Measurements from ENCODE around the gene TNFAIP2.

Gene TNFAIP2

GRCh38 chr14:103142026-103142425 is 18.8 kb downstream of the TNFAIP2 start:
- no peak for TF ChIP-seq CTCF (IDR thresholded peaks at IDR 0.05)

GRCh38 chr14:103142721-103143302 is 19.6 kb downstream of the TNFAIP2 start:
- no peak for TF ChIP-seq CTCF (IDR thresholded peaks at IDR 0.05)

GRCh38 chr14:103143506-103143905 is 20.2 kb downstream of the TNFAIP2 start:
- TF ChIP-seq CTCF (IDR thresholded peaks at IDR 0.05) = no peak

GRCh38 chr14:103144085-103144484 is 20.8 kb downstream of the TNFAIP2 start:
- no peak for TF ChIP-seq CTCF (IDR thresholded peaks at IDR 0.05)

- TF ChIP-seq CTCF (IDR thresholded peaks at IDR 0.05) = no peak
These were observed 23.0 kb downstream of the TNFAIP2 start for GRCh38 chr14:103146141-103146709.

GRCh38 chr14:103149351-103150237 is 26.3 kb downstream of the TNFAIP2 start:
- TF ChIP-seq CTCF (IDR thresholded peaks at IDR 0.05) = no peak

- TF ChIP-seq CTCF (IDR thresholded peaks at IDR 0.05) = no peak
These were observed 28.1 kb downstream of the TNFAIP2 start for GRCh38 chr14:103151270-103151945.
